ENCODE measurements around the gene RHOT1. TPM values are rescaled to one million over a fixed set of nuclear protein-coding genes. Genes with fewer than 3 reads are reported as not detected.
"Not testable (repeated sequence)": the region's sequence is repeated elsewhere in the genome, so short reads cannot be mapped to it uniquely, and the experiment has no call there.

Gene RHOT1
- polyA plus RNA-seq, 1 experiment = 27.4 TPM

DNA sequence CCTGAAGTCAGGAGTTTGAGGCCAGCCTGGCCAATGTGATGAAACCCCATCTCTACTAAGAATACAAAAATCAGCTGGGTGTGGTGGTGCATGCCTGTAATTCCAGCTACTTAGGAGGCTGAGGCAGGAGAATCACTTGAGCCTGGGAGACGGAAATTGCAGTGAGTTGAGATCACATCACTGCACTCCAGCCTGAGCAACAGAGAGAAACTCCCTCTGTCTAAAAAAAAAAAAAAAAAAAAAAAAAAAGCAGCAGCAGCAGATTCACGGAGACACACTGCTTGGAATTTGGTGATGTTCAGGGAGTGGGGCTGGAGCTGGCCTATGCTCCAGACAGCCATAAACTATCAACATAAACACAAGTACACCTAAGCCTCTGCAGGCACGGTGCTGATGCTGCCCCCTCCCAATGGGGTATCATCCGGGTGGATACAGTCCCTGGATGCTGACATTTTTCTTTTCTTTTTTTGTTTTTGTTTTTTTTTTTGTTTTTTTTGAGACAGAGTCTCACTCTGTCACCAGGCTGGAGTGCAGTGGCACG lies 39.6 kb upstream of the RHOT1 start:
- ChIA-PET POLR2A (no interaction called here), CTCF (no interaction called here)
- TF ChIP-seq, protein P1, sequence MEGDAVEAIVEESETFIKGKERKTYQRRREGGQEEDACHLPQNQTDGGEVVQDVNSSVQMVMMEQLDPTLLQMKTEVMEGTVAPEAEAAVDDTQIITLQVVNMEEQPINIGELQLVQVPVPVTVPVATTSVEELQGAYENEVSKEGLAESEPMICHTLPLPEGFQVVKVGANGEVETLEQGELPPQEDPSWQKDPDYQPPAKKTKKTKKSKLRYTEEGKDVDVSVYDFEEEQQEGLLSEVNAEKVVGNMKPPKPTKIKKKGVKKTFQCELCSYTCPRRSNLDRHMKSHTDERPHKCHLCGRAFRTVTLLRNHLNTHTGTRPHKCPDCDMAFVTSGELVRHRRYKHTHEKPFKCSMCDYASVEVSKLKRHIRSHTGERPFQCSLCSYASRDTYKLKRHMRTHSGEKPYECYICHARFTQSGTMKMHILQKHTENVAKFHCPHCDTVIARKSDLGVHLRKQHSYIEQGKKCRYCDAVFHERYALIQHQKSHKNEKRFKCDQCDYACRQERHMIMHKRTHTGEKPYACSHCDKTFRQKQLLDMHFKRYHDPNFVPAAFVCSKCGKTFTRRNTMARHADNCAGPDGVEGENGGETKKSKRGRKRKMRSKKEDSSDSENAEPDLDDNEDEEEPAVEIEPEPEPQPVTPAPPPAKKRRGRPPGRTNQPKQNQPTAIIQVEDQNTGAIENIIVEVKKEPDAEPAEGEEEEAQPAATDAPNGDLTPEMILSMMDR (IDR thresholded peaks at IDR 0.05; ENCODE audit: insufficient read depth, low read depth, low read length) = no peak
- no peaks in the 10 kb centered on the region for H3K36me3 ChIP-seq (ENCODE audit: control insufficient read depth, insufficient read depth, low read length)
- no peak overlapping the region for H3K4me3 ChIP-seq (ENCODE audit: low read depth, low read length)
- no peaks in the 10 kb centered on the region for H3K27me3 ChIP-seq (ENCODE audit: control insufficient read depth, insufficient read depth, low read length)
- DNase-seq (ENCODE audit: low read depth) = peak; percentile 15

DNA sequence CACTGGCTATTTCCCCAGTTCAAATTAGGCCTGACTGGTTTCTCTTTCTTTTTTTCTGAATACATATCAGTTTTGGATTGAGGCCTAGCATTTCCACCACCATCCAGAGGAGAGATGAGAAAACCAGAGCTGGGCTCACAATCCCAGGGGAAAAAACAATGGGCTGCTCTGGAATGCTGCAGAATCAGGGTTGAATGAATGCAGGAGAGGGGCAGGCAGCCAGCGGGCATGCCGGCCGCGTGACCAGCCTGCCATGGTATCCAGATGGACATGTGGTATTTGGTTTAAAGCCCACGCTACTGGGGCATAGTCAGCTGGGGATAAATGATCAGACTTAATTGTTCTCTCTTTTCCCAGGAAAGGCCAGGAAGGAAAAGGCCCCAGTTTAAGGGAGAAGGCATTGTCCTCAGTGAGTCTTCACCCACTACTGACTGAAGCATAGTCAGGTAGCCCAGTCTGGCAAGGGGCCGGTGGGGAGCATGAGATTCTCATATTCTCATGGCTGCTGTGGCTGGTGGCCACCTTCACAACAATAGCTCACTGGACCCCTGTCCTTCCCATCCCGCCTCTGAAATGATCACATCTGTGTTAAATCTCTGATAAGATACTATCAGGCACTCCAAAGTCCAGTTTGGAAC lies 38.7 kb upstream of the RHOT1 start:
- no peak overlapping the region for H3K4me3 ChIP-seq (ENCODE audit: low read depth, low read length)
- H3K27me3 ChIP-seq (ENCODE audit: control insufficient read depth, insufficient read depth, low read length) = no peaks in the 10 kb centered on the region
- no peaks in the 10 kb centered on the region for H3K36me3 ChIP-seq (ENCODE audit: control insufficient read depth, insufficient read depth, low read length)
- TF ChIP-seq, protein P1 (IDR thresholded peaks at IDR 0.05; ENCODE audit: insufficient read depth, low read depth, low read length) = no peak
- DNase-seq (ENCODE audit: low read depth) = no peak
- ChIA-PET CTCF (no interaction called here), POLR2A (no interaction called here)

DNA sequence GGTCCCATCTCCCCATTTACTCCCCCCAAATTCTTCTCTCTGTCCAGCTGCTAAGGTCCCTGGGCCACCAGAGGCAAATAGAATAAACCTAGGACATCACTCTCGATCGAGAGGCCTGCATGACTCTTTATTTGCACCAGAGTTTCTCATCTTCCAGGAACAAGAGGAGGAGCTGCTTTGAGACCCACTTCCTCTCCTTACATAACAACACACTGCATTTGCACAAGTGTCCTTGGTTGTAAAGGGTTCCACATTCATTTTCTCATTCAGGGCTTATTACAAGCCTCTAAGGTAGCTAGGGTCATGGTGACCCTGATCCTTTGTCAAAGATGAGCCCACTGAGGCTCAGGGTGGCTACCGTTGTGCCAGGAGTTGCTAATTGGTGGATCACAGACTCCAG lies 38.1 kb upstream of the RHOT1 start:
- Histone ChIP-seq H3K27me3 (ENCODE audit: control insufficient read depth, insufficient read depth, low read length) (no peaks in the 10 kb centered on the region), H3K4me3 (ENCODE audit: low read depth, low read length) (no peak overlapping the region), H3K36me3 (ENCODE audit: control insufficient read depth, insufficient read depth, low read length) (no peaks in the 10 kb centered on the region)
- TF ChIP-seq, protein P1 (IDR thresholded peaks at IDR 0.05; ENCODE audit: insufficient read depth, low read depth, low read length) = no peak
- DNase-seq (ENCODE audit: low read depth) = no peak
- CTCF ChIA-PET = interaction anchor here (0.6 kb wide), 1 partner anchor 850 kb away, joined by 3 read pairs; no protein-coding TSS in a partner anchor
- POLR2A ChIA-PET = no interaction called here

DNA sequence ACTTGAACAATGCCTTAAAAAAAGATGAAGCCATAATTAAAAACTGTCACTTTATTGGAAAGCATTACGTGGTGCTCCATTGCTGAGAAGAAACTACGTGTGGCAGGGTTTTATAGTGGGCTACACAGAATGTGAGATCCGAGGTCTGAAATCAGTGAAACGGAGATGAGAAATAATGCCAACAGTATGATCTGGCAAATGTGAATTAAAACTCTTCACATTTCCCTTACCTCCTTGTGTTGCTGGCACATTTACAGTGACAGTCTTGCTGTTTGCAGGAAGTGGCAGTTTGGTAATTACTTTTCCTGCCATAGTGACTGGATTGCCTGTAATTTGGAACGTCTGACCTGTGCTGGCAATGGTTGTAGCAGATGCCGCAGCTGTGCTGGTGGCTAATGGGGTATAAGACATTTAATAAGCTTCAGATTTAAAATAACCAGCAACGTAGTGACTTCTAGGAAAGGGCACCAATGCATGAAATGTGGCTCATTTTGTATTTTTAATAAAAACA lies 35.8 kb upstream of the RHOT1 start:
- CTCF ChIA-PET = interaction anchor here (0.6 kb wide), 1 partner anchor 431 kb away, joined by 3 read pairs; no protein-coding TSS in a partner anchor
- H3K36me3 ChIP-seq (ENCODE audit: control insufficient read depth, insufficient read depth, low read length); H3K4me3 ChIP-seq (ENCODE audit: low read depth, low read length); POLR2A ChIA-PET; H3K27me3 ChIP-seq (ENCODE audit: control insufficient read depth, insufficient read depth, low read length); DNase-seq (ENCODE audit: low read depth): not testable (repeated sequence)

DNA sequence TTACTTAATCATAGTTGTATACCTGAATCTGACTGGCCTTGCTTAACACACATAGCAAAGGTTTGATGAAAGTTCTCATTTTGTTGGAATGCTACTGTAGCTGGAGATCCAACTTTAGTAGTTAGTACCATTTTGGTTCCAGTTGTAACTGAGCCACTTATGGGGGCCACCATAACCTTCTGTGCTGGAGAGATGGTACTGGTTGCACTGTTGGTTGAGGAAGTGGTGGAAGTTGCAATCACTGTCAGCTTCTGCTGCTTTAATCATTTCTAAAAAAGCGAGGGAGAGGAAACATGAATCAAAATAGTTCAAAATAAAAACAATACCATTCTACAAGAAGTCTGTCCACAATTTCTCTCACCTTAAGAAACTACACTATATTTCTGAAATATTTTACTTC lies 35.1 kb upstream of the RHOT1 start:
- DNase-seq (ENCODE audit: low read depth); H3K27me3 ChIP-seq (ENCODE audit: control insufficient read depth, insufficient read depth, low read length); H3K36me3 ChIP-seq (ENCODE audit: control insufficient read depth, insufficient read depth, low read length); H3K4me3 ChIP-seq (ENCODE audit: low read depth, low read length); POLR2A ChIA-PET: not testable (repeated sequence)
- CTCF ChIA-PET = interaction anchor here (0.6 to 2.1 kb wide), 2 partner anchors 32 to 431 kb away, joined by 3 to 6 read pairs; no protein-coding TSS in a partner anchor

DNA sequence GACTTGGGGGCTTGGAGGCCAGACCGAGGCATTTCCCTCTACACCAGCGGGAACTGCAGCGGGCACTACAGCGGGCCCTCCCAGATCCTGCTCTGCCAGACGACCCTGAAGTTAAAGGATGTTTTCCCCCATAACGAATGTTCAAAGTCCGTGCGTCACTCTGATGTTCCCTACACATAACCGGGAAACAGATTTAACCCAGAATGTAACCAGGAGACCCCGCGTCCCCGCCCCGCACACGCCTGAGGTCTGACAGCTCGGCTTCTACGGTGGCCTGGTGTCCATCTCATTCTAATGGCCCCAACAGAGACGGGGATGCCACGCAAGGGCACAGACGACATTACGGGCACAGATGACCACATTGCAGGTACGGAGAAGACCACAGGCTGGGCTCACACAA lies 31.7 kb upstream of the RHOT1 start:
- H3K4me3 ChIP-seq (ENCODE audit: low read depth, low read length) = no peak overlapping the region
- TF ChIP-seq, protein P1 (IDR thresholded peaks at IDR 0.05; ENCODE audit: insufficient read depth, low read depth, low read length) = no peak
- H3K27me3 ChIP-seq (ENCODE audit: control insufficient read depth, insufficient read depth, low read length) = peaks cover 2% of the 10 kb centered on the region; the same call in 1 of the 2 replicates
- H3K36me3 ChIP-seq (ENCODE audit: control insufficient read depth, insufficient read depth, low read length) = no peaks in the 10 kb centered on the region
- ChIA-PET CTCF (interaction anchor here (1.0 to 1.7 kb wide), 3 partner anchors 11 to 104 kb away, joined by 3 to 6 read pairs (median 4); partner anchors contain the start of gene LRRC37B), POLR2A (no interaction called here)
- no peak for DNase-seq (ENCODE audit: low read depth)

Data from BJ (cell line).